GM21360 (cell line): ENCODE results near the gene BMP4.
"Not testable (repeated sequence)": the region's sequence is repeated elsewhere in the genome, so short reads cannot be mapped to it uniquely, and the experiment has no call there.

ENCODE experiments used
- ATAC-seq: cut with Tn5 transposase; IDR thresholded peaks from one replicate; pipeline ENCODE4 v1.9.1; 2021; ENCODE audit warnings: mild to moderate bottlenecking, moderate library complexity; ENCODE audit not compliant: unreplicated experiment

The BMP4 gene

DNA sequence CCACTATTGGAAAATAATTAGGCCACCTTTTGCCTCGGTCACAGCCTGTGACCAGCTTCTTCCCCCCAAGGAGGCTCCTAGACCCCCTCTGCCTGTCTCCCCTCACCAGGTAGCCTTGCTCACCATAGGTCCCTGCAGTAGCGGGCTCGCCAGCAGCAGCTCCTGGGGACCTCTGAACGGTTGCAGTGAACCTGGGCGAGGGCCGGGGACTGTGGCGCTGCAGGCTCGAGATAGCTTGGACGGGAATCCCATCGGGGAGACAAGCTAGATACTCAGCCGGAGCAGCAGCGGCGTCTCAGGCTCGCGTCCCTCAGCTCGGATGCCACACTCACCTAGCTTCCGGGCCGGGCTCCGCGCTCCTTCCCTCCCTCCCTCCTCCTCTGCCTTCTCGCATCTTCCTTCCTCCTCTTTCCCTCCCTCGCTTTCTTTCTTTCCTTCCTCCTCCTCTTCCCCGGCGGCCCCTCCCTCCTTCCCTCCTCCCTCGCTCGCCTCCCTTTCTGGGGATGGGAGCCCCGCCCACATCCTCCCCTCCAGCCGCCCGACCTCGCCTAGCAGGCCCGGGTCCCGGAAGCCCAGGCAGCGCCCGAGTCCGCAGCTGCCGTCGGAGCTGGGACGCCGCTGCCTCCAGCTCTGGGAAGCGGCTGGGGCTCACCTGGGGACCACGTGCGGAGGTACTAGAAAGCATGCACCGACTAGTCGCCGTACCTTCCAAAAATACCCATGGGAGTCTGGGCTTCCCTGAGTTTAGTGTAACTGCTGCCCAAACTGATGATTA is at the start of gene BMP4:
BMP4 (minus strand) TSS at position 399 of the 775 bp plus-strand sequence. CDS start 4,603 bp downstream, outside the sequence.
- ATAC-seq = no peak

DNA sequence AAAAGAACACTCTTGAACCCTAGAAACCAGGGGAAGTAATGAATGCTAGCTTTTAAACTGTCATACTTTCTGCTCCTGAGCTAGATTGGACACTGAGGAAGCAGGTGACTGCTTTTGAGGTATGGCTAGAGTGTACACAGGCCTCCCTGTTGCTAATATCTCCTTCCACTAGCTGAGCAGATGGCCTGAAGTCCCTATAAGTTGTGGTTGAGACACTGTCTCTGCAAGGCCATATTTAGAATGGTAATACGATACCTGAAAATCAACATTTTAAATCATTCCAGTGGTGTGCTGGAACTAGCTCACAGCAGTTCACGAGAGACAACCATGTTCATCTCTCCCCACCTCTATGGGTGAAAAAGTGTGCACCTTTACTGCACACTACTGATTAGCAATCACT is 46.4 kb upstream of the BMP4 start:
- no peak for ATAC-seq

DNA sequence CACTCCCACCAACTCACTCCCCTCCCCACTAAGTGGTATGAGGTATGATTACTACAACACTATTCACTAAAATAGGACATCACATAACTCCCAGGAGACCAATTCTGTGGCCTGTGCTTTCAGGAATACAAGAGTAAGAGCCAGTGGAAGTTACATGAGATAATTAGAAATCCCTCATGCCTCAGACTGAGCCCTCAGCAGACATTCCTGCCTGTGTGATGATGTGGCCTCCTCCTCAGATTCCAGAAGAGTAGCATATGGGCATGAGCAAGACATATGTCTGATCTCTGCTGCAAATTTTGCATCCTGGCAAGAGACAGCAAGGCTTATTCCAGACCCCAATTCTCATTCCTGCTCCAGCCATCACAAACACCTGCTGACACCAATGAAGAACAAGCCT is 46.0 kb upstream of the BMP4 start:
- ATAC-seq = no peak

DNA sequence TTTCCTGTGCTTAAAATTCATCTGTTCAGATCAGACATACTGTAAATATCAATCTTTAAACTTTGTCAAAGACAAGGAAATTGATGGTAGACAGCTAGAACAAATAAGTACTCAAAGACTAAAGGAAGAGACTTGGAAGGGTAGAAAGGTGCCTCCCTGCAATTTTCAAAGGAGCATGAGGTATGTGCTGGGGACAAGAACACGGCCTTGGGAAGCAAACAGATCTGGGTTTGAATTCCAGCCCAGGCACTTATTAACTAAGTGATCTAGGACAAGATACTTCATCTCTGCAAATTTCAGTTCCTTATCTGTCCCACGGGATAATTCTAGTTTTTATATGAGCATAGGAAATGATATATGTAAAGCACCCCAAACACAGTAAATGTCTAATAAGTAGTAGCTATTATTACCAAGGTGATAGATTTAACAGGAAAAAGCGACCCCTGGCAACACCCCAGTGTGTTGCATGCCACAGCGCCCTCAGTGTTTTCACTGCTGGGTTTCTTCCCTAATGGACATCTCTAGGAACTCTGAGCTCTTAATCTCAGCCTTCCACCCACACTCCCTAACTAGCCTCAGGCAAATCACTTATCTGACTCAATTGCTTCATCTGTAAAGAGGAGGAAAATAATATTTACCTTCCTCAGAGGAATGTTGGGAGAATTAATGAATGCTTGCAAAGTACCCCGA is 44.7 kb upstream of the BMP4 start:
- ATAC-seq = no peak

DNA sequence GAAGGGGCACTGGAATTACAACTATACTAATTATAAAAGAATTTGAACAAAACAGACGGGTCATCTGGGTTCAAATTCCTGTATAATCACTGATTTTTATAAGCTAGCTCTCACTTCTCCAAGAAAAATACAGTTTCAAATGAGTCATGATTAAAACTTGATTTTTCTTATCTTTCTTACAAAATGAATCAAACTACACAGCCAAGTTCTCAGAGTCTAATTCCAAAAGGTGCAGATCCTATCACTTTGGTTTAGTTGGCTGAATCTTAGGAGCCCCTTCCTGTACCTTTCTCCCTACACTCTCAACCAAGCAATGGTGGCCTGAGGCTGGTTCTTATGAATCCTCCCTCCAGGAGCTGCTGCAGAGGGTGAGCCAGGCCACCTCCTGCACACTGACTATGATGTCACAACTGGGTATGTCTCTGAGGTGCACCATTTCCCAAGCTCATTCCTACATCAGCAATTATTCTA is 43.8 kb upstream of the BMP4 start:
- ATAC-seq = no peak

DNA sequence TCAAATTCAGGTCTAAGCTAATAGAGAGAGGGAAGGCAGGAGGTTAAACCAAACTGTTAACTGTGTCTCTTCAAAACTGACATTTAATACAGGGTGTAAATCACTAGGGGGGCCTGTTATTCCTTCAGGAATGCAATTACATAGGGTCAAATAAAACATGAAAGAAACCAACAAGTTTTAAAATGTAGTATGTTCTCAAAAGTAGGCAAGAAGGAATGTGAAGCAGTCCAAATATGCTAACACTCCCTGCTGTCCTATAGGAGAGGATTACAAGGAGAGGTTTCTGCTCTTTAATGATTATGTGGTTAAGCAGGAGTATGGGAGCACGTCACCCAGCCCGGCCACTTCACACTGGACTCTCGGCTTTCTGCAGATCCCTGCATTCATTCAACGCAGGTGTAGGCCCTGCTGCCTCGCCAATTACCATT is 42.5 kb upstream of the BMP4 start:
- ATAC-seq = no peak

DNA sequence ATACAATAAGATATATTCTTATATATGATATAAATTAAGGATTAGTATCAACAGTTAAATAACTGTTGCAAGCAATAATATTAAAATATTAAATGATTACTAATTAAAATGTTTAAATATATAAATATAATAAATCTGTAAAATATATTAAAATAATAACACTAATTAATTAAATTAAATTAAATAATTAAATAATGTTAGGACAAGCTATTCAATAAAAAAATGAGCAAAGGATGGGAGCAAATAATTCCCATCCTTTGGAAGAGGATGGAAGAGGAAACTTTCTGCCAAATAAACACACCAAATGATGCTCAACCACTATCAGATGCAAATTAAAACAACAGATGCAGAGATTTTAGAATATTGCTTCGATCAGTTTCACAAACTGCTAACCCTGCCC is 39.4 kb upstream of the BMP4 start:
- no peak for ATAC-seq

DNA sequence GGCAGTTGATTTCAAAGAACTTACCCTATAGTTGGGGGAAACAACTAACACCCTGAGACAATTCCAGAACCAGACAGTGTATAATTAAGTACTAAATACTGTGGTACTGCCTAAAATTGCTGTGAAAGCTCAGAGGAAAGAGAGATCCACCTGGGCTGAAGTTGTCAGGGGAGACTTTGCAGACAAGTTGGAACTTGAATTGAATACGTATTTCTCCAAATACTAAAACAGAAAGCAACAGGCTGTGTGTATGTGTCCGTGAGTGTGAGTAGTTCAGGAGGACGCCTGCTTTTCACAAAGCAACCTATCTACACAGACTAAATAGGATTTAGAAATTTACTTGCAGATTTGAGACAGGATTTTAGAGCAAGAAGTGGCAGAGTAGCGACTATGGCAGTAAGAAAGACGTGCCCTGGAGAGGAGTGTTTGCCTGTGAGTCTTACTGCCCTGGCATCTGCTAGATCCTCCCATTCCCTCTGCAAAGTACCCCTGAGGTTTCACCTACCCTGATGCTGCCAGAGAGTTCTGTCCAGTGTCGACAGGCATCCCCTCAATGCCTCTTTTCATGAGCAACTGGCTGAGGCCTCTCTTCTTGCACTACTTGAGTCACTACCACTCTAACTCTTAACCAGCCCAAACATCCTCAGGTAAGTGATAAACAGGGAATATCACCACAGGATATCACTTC is 37.4 kb upstream of the BMP4 start:
- ATAC-seq = no peak

DNA sequence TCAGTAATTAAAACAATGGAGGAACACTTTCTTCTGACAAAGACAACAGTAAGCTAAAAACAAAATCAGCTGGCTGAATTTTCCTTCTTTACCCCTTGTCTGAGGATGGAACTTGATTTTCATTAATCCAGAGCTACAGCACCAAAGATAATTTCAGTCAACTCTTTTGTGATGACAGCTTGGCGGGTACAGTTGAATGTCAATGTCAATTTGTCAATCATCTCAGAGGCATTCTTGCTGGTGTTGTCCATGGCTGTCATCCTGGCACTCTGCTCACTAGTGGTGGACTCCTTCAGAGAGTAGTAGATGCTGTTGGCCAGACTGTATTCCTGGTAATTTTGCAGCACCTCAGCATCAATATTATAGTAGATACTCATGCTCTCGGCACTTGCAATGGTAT is 34.4 kb upstream of the BMP4 start:
- ATAC-seq = no peak

DNA sequence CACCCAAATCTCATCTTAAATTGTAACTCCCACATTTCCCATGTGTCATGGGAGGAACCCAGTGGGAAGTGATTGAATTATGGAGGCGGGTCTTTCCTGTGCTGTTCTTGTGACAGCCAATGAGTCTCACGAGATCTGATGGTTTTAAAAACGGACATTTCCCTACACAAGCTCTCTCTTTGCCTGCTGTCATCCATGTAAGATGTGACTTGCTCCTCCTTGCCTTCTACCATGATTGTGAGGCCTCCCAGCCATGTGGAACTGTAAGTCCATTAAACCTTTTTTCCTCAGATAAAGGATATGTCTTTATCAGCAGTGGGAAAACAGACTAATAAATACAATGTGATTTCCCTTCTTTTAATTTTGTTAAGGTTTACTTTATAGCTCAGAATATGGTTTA is 30.1 kb upstream of the BMP4 start:
- ATAC-seq = not testable (repeated sequence)

DNA sequence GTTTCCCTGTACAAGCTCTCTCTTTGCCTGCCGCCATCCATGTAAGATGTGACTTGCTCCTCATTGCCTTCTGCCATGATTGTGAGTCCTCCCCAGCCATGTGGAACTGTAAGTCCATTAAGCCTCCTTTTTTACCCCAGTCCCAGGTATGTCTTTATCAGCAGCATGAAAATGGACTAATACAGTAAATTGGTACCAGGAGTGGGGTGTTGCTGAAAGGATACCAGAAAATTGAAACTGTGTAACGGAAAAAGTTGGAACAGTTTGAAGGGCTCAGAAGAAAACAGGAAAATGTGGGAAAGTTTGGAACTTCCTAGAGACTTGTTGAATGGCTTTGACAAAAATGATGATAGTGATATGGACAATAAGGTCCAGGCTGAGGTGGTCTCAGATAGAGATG is 28.3 kb upstream of the BMP4 start:
- not testable (repeated sequence) for ATAC-seq

DNA sequence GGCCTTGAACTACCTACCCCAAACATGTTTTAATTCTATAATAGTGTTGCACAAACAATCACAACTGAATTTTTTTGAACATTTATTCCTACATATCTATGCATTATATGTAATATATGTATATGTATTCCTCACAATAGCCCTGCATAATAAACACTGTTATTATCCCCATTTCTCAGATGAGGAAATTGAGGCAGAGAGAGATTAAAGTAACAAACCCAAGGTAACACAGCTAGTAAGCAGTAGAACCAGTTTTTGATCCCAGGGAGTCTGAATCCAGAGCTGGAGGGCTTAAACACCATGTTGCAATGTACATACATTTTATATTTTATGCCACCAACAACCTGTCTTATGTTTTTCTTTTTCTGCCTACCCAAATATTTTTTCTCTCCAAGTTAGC is 26.5 kb upstream of the BMP4 start:
- no peak for ATAC-seq

DNA sequence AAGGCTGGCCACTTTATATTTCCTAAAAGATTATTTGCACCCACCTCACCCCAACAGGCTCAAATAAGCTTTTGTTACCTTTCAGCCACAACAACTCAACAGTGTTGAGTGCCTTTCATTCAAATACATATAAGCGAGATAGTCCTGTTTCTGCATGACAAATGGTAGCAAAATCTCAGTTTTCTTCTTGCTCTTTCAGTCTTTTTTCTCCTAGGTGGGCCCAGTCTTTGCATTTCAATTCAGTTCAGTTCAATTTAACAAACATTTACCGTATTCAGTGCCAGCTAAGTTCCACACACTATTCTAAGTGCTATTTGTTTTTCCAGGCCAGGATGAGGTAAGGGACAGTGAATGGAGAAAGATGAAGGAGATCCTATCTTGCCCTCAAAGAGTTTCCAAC is 25.9 kb upstream of the BMP4 start:
- no peak for ATAC-seq

DNA sequence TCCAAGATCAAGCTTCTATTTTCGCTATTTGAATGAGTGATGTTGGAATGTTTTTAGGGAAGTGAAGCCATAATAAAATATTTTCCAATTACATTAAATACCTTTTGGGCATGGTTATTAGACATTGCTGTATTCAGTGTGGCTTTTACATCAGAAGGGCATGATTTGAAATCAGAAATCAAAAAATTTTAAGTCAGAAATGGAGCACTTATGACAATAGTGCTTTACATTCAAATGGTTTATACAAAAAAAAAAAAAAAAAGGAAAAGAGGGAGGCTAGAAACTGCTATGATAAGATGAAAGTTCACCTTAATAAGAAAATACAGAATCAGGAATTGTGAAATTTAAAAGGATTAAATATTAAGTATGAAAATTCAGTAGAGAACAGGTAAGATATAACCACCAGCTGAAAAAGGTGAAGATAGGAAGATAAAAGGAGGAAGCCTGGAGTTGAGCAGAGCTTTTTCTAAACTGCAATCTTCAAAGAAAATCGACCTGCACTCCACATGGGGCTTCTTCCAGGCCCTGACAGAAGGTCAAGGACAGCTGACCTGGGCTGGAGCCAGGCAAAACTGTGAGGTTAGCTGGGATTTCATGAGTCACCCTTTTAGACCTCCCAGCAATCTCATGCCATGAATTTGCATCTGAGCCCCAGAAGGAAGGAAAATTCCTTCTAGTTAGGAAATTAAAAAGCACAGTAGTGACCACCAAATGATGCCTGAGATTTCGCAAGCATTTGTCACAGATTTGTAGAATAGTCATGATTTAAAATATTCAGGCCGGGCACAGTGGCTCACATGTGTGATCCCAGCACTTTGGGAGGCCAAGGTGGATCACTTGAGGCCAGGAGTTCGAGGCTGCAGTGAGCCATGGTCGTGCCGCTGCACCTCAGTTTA is 23.4 kb upstream of the BMP4 start:
- ATAC-seq = no peak

DNA sequence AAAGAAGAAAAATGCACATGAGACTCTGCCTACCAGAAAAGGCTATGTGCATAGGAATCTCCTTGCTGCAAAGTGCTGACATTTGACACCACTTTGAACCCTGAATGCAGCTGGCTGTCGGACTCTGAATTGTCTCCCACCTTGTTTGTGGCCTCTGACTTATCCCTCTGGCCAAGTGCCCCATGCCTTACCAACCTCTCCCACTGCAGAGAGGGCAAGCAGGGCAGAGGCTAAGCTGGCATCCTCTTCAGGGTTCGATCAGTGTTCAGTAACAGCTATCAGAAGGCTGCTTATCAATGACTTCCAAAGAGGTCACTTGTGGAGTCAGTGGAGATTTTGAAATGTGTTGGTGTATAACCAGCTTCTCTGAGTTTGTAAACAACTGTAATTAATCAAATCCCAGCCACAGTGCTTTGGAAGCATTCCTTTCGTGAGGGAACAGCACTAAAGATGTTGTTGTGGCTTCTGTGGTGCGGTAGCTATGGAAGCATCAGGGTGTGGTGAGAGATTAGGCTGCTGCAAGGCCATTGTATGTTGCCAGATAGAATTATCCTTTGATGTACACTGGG is 22.6 kb upstream of the BMP4 start:
- ATAC-seq = no peak

DNA sequence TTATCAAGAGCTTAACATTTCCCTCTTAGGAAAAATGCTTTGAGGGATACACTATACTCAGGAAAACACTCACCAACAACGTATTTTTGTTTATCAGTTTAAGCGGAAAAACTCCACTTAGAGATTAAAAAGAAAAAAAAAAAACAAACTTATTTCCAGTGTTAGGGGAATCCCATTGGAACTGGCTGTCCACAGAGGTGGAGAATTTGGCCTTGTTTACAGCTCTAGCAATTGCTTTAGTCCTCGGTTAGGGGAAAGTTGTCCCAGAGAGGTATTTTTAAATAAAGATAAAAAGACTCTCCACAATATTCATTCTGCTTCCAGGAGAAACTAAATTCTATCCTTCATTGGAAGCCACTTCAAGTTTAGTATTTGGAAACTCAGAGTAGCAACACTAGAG is 21.6 kb upstream of the BMP4 start:
- ATAC-seq = no peak

DNA sequence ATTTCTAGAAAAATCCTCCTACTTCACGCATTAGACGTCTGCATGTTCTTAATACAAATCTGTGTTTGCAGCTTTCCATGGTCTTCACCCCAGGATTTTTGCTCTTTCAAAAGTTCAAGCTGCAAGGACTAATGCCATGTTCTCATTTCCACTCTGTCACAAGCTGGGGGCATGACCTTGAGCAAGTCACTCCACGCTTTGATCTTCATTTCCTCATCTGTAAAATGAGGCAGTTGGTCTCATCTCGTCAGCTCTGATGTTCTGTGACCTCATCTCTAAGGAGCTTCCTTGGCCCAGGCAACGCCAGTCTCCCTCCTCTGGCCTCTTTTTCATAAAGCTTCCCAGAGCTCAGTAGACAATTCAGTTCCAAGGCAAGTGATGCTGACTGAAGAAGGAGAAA is 18.8 kb upstream of the BMP4 start:
- ATAC-seq = no peak

DNA sequence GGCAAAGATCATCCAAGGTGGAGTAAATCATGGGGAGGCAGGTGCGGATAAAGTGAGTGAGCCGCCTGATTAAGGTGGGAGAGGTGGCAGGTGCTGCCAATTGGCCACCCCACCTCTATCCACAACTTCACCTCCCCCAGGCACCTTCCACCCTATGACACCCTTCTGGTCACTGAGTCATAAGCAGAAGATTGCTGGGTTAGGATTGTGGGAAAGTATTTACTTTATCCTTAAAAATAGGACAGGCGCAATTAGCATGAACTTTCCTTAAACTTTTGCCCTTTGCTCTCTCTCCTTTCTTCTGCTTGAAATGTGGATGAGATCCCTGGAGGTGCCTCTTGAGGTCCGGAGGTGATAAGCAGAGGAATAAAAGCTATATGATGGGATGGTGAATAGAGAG is 14.9 kb upstream of the BMP4 start:
- ATAC-seq = no peak

DNA sequence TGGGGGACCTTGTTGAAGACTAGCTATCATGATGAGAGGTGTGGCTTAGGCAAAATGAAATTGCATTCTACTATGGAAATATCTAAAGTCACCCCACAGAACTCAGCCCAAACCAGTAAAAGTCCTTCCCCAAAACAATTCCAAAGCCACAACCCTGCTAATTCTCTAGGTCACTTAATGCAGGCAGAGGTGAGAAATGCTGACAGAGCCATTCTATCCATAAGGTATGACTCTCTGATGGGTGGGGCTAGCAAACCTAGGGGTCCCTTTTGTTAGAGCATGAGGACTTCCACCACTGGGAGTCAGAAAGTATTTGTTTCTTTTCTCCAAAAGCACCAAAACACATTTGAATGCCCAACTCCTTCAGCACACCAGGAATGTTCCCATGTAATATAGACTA is 12.7 kb upstream of the BMP4 start:
- no peak for ATAC-seq

DNA sequence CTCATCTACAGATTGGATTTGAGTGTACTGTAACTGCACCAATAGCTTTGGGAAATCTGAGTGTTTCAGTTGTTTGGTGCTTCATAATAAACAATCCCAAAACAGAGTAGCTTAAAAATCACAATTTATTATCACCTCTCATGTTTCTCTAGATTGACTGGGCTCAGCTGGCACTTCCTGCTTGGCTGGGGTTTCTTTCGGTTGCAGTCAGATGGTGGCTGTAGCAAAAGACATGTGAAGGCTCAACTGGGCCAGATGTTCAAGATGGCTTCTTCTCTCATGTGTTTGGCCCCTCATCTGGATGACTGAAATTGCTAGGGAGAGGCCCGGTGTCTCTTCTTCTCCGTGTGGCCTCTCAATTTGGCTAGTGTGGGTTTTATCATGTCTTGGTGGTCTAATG is 12.1 kb upstream of the BMP4 start:
- no peak for ATAC-seq

DNA sequence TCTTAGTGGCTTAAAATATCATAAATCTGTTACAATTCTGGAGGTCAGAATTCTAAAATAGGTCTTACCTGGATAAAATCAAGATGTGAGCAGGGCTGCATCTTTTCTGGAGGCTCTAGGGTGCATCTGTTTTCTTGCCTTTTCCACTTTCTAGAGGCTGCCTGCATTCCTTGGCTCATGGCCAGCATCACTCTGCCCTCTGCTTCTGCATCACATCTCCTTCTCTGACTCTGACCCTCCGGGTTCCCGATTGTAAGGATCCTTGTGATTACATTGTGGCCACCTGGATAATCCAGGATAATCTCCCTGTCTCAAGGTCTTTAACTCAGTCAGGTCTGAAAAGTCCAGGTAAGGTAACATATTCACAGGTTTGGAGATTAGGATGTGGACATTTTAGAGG is 11.0 kb upstream of the BMP4 start:
- no peak for ATAC-seq
